GM21825 (cell line): ENCODE measurements around the gene TRAPPC8.
A peak's percentile ranks its signal among the peaks of the same experiment; 100 is the strongest.
"Not testable (repeated sequence)": the region's sequence is repeated elsewhere in the genome, so short reads cannot be mapped to it uniquely, and the experiment has no call there.

Experiments
- ATAC-seq: cut with Tn5 transposase; IDR thresholded peaks from one replicate; pipeline ENCODE4 v1.9.1; 2021; ENCODE audit warnings: mild to moderate bottlenecking, moderate library complexity; ENCODE audit not compliant: unreplicated experiment

TRAPPC8 gene

GRCh38 chr18:31946305-31947046, 3.5 kb upstream of the TRAPPC8 start:
- ATAC-seq: no peak

- ATAC-seq: no peak
Observed at GRCh38 chr18:31943878-31944816, 1.2 kb upstream of the TRAPPC8 start.

- ATAC-seq: peak; percentile 25
Observed at GRCh38 chr18:31942291-31942998, 483 bp downstream of the TRAPPC8 start.

GRCh38 chr18:31941010-31941809, 1.7 kb downstream of the TRAPPC8 start:
- ATAC-seq: no peak

- not testable (repeated sequence) for ATAC-seq
Observed at GRCh38 chr18:31934773-31935172, 8.2 kb downstream of the TRAPPC8 start.

GRCh38 chr18:31931886-31932240, 11.1 kb downstream of the TRAPPC8 start:
- no peak for ATAC-seq

GRCh38 chr18:31931163-31931885, 11.6 kb downstream of the TRAPPC8 start:
- no peak for ATAC-seq

- no peak for ATAC-seq
Observed at GRCh38 chr18:31929273-31929672, 13.7 kb downstream of the TRAPPC8 start.

- not testable (repeated sequence) for ATAC-seq
Observed at GRCh38 chr18:31926988-31927387, 15.9 kb downstream of the TRAPPC8 start.

- ATAC-seq: no peak
Observed at GRCh38 chr18:31920277-31920676, 22.7 kb downstream of the TRAPPC8 start.

GRCh38 chr18:31919366-31919765, 23.6 kb downstream of the TRAPPC8 start:
- ATAC-seq: not testable (repeated sequence)

GRCh38 chr18:31918733-31919132, 24.2 kb downstream of the TRAPPC8 start:
- ATAC-seq: no peak

- no peak for ATAC-seq
Observed at GRCh38 chr18:31901063-31901462, 41.9 kb downstream of the TRAPPC8 start.

- ATAC-seq: not testable (repeated sequence)
Observed at GRCh38 chr18:31899771-31900170, 43.2 kb downstream of the TRAPPC8 start.

GRCh38 chr18:31892936-31893335, 50.0 kb downstream of the TRAPPC8 start:
- no peak for ATAC-seq

GRCh38 chr18:31891566-31891965, 51.4 kb downstream of the TRAPPC8 start:
- no peak for ATAC-seq

GRCh38 chr18:31884020-31884419, 58.9 kb downstream of the TRAPPC8 start:
- no peak for ATAC-seq

GRCh38 chr18:31880186-31880898, 62.6 kb downstream of the TRAPPC8 start:
- no peak for ATAC-seq

- no peak for ATAC-seq
Observed at GRCh38 chr18:31878358-31878757, 64.6 kb downstream of the TRAPPC8 start.
